GM10266 (cell line): ENCODE measurements around the gene ZNF518A.

ENCODE experiments used
- DNase-seq: peaks from one replicate; pipeline ENCODE4 v3.0.0; 2012; ENCODE audit errors: extremely low spot score
- CTCF ChIP-seq: IDR thresholded peaks from 2 replicates; pipeline ENCODE4 v1.5.1; 2012; ENCODE audit warnings: mild to moderate bottlenecking, low read depth; ENCODE audit not compliant: control insufficient read depth, insufficient read depth; ENCODE audit errors: missing control alignments

The ZNF518A gene

GRCh38 chr10:96092999-96093767 is 36.9 kb upstream of the ZNF518A start:
- no peak for DNase-seq
- no peak for TF ChIP-seq CTCF

- TF ChIP-seq CTCF = no peak
Observed at GRCh38 chr10:96093948-96094347, 36.1 kb upstream of the ZNF518A start.

GRCh38 chr10:96096958-96097357 is 33.1 kb upstream of the ZNF518A start:
- no peak for TF ChIP-seq CTCF
- DNase-seq = no peak

More at GRCh38 chr10:96093948-96094347, 36.1 kb upstream of the ZNF518A start:
- no peak for DNase-seq

- no peak for DNase-seq
- no peak for TF ChIP-seq CTCF
Observed at GRCh38 chr10:96097865-96098264, 32.2 kb upstream of the ZNF518A start.

- TF ChIP-seq CTCF = no peak
Observed at GRCh38 chr10:96107623-96108038, 22.5 kb upstream of the ZNF518A start.

GRCh38 chr10:96112531-96112930 is 17.6 kb upstream of the ZNF518A start:
- no peak for TF ChIP-seq CTCF
- no peak for DNase-seq

More at GRCh38 chr10:96107623-96108038, 22.5 kb upstream of the ZNF518A start:
- no peak for DNase-seq

- no peak for TF ChIP-seq CTCF
- no peak for DNase-seq
Observed at GRCh38 chr10:96118604-96119450, 11.3 kb upstream of the ZNF518A start.
